Stimulated activated CD8-positive, alpha-beta memory T cell treated with anti-CD3 and anti-CD28 coated beads, Interleukin-7, amount 100 ng/mL, for 24 hours (primary cell): ENCODE data around the gene EPS15.

Experiments used
- DNase-seq: peaks from one replicate; pipeline ENCODE4 v3.0.0-alpha.2; 2020; ENCODE audit warnings: low read depth

Gene EPS15

GRCh38 chr1:51373898-51374297 lies 145.2 kb downstream of the EPS15 start:
- DNase-seq = no peak

DNA sequence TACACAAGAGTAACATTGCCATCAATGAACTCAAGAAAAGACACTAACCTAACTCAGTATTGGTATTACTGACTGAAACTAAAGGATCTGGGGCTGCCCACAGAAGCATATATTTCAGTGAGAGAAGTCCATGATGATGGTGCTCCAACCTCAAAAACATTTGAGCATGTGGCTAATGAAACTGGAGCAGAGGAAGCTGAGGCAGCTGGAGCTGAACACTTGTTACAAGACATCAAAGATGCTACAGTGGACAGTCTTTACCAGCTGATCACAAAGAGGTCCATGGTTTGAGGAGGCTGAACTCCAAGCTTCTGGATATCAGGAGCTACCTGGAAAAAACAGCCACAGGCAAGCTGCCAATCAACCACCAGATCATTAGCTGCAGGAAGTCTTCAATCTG lies 146.5 kb downstream of the EPS15 start:
- no peak for DNase-seq

DNA sequence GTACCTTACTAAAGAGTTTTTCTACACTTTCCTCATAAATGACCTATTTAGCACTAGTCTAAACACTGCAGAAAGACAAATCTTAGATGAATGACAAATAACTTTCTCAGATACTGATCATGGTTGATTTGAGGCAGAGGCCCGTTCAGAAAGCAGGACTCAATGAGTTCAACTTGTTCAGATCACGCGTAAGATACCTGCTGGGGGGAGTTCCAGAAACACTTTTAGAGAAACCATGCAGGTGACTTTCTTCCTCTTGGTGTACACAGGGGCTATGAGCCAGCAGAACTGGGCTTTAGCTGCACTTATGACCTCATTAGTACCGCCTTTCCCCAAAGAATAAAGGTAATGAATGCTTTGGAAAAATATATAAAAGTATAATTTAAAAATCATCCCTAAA lies 149.9 kb downstream of the EPS15 start:
- no peak for DNase-seq

DNA sequence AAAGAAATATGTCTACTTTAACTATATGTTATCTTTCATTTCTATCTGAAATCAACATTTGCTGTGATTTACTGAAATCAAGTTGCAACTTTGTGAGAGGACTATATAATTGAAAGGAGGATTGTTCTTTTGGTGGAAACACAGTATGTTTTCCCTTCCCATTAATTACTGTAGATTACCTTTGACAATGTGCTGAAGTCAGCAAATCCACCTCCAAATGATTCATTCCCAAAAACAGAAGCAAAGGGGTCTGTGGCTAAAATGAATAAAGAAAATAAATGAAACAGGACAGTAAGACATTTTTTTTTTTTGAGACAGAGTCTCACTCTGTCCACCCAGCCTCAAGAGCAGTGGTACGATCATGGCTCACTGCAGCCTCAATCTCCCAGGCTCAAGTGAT lies 153.3 kb downstream of the EPS15 start:
- no peak for DNase-seq

DNA sequence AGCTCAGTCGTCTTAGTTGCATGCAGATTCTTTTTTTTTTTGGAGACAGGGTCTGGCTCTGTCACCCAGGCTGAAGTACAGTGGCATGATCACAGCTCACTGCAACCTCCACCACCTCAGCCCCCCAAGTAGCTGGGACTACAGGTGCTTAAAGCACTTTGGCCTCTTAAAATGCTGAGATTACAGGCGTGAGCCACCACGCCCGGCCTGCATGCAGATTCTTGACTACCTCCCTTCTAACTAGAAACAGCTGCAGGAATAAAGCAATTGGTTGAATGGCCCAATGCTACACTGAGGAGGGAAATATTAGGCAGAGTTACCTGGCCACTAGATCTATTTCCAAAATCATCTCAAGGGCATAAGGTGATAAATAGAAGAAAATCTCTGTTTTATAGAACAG lies 159.2 kb downstream of the EPS15 start:
- DNase-seq = no peak

GRCh38 chr1:51355382-51355781 lies 163.7 kb downstream of the EPS15 start:
- DNase-seq = no peak

DNA sequence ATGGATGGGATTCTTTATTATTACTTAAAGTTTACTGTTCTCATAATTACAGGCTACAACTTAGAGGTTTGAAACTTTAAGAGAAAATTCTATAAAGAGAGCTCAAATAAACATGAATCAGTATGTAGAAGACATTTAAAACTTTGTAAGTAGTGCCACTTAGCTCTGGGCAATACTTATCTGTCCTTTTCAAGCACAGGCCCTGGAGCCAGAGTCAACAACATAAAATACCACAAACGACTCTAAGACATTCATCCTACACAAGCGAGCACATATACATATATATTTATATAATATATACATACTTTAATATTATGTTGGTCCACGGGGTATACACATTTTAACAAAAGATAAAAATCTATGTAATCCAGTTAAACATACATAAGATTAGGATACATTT lies 164.7 kb downstream of the EPS15 start:
- no peak for DNase-seq

DNA sequence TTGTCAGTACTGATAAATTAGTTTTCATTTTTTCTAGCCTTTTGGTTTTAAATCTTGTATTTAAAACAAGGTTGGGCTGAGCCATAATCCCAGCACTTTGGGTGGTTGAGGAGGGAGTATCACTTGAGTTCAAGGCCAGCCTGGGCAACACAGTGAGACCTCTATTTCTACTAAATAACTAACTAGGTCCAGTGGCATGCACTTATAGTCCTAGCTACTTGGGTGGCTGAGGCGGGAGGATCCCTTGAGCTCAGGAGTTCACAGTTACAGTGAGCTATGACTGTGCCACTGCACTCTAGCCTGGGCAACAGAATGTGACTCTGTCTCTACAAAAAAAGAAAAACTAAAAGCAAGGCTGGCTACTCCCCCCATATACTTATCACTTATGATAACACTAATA lies 167.2 kb downstream of the EPS15 start:
- DNase-seq = no peak

DNA sequence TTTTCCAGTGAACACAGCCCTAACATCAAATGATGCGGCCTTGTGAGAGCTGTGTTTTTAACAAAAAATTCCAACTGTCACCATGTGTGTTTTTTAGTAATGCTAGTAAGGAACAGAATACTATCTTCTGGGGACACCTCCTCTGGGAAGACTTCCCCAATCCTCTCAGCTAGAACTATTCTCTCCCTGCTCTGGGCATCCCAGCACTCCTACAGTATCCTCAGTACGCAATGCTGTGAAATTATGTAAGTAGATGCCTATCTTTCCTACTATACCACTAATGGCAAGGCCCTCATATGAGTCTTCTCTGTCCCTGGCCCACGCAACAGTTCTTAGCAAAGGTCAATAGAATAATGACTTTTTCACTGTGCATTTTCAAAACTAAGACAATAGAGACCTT lies 169.2 kb downstream of the EPS15 start:
- DNase-seq = no peak

DNA sequence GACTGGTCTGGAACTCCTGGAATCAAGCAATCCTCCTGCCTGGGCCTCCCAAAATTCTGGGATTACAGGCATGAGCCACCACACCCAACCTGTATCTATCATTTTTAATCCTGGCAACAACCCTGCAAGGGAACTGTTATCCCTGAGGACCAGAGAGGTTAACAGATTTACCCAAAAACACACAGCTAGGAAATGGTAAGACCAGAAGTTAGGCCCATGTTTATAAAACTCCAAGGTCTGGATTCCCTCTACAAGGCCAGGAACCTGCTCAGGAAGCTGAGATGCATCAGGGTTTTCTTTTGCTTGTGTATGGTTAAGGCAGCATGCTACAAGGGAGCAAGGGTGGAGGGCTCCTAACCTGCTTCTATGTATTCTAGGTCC lies 170.9 kb downstream of the EPS15 start:
- no peak for DNase-seq

DNA sequence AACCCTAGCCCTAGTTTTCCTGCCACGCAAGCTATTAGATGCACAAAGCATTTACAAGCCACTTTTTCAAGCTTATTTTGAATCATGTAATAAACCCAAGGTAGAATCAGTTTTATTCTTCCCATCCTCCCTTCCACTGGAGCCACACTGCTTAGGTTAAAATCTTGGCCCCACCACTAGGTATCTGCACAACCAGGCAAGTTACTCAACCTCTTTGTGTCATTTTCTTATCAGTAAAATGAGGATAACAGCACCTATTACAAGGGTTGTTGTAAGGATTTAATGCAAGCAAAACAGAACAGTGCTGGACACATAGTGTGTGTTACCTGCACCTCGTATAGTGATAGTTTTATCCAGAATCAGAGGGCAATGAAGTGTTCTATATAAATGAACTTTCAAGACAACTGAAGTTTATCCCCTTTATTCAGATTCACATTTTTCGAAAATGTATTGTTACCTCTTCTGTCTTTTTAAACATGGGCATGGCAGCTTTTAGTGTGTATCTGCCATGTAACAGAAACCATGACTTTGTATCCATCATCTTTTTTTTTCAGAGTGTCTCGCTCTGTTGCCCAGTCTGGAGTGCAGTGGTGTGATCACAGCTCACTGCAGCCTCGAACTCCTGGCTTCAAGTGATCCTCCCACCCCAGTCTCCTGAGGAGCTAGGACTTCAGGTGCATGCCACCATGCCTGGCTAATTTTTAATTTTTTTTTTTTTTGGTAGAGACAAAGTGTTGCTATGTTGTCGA lies 171.5 kb downstream of the EPS15 start:
- no peak for DNase-seq

- no peak for DNase-seq
Observed at GRCh38 chr1:51346086-51346942, 172.8 kb downstream of the EPS15 start.

- DNase-seq = no peak
Observed at GRCh38 chr1:51345300-51345687, 173.8 kb downstream of the EPS15 start.

DNA sequence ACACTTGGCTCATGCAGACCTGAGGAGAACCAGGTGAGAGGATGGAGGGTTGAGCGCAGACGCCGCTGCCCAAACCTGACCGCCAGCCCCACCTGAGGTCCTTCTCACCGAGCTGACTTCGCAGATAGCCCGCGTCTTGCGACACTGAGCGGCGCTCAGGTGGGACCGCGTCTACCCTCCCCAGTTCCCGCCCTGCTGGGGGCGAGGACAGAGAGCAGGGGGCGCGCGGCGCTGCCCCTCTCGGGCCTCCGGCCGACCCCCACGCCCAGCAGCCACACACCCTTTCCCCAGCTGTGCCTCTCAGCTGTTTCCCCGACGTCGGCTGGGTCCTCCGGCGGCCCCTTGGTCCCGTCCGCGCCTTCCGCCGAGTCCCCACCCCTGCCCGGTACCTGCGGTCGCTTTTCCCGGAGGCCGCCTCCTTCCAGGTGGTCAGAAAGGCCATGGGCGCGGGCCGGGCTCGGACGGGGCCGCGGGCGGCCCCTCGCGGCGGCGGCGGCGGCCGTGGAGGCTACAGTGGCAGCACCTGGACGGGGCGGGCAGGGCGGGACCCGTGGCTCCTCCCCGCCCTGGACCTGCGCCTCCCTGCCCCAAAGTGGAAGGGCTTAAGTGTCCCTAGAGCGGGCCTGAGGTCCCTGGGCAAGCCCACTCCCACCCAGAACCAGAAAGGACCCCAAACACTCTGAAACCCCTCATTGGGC lies 174.3 kb downstream of the EPS15 start:
- DNase-seq = no peak

GRCh38 chr1:51344276-51344601 lies 174.8 kb downstream of the EPS15 start:
- no peak for DNase-seq

GRCh38 chr1:51343624-51344023 lies 175.4 kb downstream of the EPS15 start:
- no peak for DNase-seq

DNA sequence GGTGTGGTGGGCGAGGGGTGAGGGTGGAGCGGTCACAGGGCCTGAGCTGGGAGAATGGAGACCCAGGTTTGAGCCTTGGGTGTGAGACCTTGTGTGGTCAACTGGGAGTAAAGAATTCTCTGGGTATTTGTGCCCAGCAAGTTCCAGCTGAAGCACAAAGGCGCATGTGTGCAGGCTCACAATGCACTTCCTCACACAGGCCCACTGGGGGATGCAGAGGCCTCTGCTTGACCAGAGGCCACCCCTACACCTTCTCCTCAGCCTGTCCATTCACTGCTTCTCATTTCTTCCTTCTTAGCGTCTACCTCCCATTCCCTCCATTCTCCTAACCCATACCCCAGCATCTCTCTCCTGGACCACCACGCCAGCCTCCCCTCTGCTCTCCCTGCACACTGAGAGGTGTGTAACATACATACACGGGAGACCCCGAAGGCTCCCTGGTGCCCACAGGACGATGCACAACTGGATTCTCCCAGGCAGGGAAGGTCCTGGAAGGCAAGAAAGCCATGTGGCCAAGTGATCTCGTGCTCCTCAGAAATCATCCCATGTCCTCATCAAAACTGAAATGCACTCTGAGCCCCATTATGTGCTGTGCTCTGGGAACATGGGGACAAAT lies 176.4 kb downstream of the EPS15 start:
- no peak for DNase-seq

DNA sequence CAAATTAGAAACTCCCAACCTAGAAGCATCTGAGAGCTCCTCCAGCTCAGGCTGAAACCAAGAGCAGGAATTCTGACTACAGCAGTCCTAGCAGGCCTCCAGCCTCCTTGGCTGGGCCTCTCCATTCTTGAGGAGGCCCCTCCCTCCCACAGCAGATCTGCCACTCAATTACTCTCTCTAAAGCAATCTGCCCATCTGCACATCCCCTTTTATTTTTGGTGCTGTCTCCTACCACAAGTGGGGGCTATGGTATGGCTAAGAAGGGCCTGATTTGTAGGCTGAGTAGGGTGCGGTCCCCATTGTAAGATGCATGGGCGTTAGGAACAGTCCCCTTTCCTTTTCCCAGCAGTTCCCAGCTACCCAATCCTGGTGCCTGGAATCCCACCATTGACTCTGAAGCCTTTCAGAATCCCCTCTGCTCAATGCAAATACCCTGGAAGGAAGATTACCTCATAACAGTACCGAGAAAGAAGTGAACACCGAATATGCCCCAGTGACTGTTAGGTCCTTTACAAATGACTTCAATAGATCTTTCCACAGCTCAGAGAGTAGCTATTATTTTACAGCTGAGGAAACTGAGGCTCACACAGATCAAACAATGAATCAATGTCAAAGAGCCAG lies 177.1 kb downstream of the EPS15 start:
- DNase-seq = no peak

GRCh38 chr1:51340380-51340779 lies 178.7 kb downstream of the EPS15 start:
- DNase-seq = no peak

DNA sequence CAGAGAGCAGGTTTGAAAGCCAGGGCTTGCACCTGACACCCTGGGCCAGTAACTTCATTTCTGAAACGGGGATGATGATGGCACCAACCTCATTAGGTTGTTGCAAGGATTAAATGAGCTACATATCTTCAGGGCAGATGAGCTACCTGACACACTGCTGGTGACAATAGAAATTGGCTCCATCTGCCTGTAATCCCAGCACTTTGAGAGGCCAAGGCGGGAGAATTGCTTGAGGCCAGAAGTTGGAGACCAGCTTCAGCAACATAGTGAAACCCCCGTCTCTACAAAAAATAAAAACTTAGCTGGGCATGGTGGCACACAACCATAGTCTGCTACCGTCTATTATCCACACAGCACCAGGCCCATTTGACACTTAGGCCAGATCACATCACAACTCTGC lies 182.4 kb downstream of the EPS15 start:
- DNase-seq = no peak

GRCh38 chr1:51336004-51336403 lies 183.1 kb downstream of the EPS15 start:
- no peak for DNase-seq
